K562 (cell line): ENCODE measurements around the gene NT5C1A.

Experiments
- ATF7 ChIP-seq: fragments of 450-650 bp; IDR thresholded peaks from 2 replicates; pipeline ENCODE4 v1.7.1; 2014; ENCODE audit warnings: mild to moderate bottlenecking, moderate library complexity
- CHD2 ChIP-seq: IDR thresholded peaks from 2 replicates; pipeline ENCODE4 v1.6.1; 2011; ENCODE audit warnings: low read depth, low read length
- CTCF ChIP-seq, 3 experiments: IDR thresholded peaks in 2 of 3; conservative IDR thresholded peaks in 1 of 3; 2 replicates each; pipeline ENCODE4 v1.5.1; 2011 to 2012; ENCODE audit warnings: low read length in 3 of 3, mild to moderate bottlenecking in 3 of 3, control low read depth in 2 of 3, improper control_type of control experiment in 1 of 3, inconsistent platforms in 1 of 3, low read depth in 1 of 3, mixed read lengths in 1 of 3, moderate library complexity in 1 of 3; ENCODE audit not compliant: insufficient read depth in 2 of 3
- GABPB1 ChIP-seq: sonication (generic); formaldehyde crosslinking; IDR thresholded peaks from 2 replicates; pipeline ENCODE4 v1.8.0; 2022; ENCODE audit warnings: mild to moderate bottlenecking, missing genetic modification reagents
- MEF2D ChIP-seq: conservative IDR thresholded peaks from 2 replicates; pipeline ENCODE4 v1.6.1; 2016; ENCODE audit warnings: low read depth, missing genetic modification characterization, missing compliant biosample characterization
- TCF3 ChIP-seq: sonication (generic); formaldehyde crosslinking; IDR thresholded peaks from 2 replicates; pipeline ENCODE4 v1.4.0; 2020; ENCODE audit warnings: mild to moderate bottlenecking, missing genetic modification reagents
- XRCC4 ChIP-seq: IDR thresholded peaks from one replicate; pipeline ENCODE4 v1.6.1; 2011; ENCODE audit not compliant: insufficient read depth, insufficient read length; ENCODE audit errors: extremely low read depth
- ZFP91 ChIP-seq: sonication (generic); formaldehyde crosslinking; IDR thresholded peaks from 2 replicates; pipeline ENCODE4 v1.8.0; 2022; ENCODE audit warnings: mild to moderate bottlenecking, missing genetic modification reagents

GRCh38 chr1:39650431-39650830, 21.5 kb downstream of the NT5C1A start:
- TF ChIP-seq ZFP91 (no peak), TCF3 (no peak), GABPB1 (no peak), CHD2 (no peak), CTCF (IDR thresholded peaks at IDR 0.05 in 2 of 3, conservative IDR thresholded peaks at IDR 0.05 in 1 of 3; ENCODE audit: insufficient read depth in 2 of 3, low read depth in 1 of 3, low read length in 3 of 3) (no peak), XRCC4 (no peak), ATF7 (no peak), MEF2D (tag) (no peak)
